ENCODE data around the gene CELSR2.

The CELSR2 gene

DNA sequence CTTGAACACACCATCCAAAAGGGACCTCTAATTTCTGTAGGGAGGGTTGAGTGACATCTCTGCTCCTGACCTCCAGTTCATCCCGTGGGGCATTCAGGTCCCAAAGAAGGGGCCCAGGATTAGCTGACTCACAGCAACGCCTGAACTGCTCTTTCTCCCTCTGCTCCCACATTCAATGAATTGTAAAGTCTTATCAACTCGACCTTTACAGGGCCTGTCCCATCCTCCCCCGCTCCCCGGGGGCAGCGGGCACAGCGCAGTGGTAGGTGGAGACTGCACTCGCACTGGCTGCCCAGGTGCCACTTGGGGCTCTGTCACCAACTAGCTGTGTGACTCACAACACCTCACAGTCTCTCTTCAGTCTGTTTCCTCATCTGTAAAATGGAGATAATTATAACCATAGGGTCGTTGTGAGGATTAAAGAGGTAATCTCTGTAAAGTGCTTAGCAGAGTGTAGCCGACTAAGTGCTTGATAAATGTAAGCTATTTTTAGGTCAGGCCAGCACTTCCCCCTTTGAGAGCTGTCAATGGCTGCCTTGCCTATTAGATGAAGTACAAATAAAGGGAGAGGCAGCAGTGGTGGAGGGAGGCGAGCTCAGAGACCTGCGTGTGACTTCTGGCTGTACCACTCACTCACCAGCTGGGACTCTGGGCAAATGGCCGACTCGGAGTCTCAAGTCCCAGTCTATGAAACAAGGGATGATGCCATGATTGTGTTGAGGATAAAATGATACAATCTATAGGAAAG is 58.1 kb downstream of the CELSR2 start:
- DNase-seq = peak; percentile 45

DNA sequence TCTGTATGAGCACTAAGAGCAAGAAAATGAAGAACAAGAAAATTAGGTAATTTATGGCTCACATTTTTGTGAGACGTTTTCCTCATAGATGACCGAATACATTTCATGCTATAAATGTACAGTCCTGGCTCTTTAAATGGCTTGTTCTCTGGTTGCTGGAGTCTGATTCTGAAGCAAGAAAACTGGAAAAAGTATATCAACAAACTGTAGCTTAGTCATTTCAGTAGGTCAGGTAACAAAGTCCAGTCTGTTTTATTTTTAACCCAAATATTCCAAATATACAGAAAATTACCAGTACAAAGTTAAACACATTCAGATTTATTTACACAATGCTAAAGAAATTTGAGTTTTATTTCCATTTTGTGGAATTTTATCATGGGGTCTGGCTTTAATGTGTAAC is 60.0 kb downstream of the CELSR2 start:
- no peak for DNase-seq

DNA sequence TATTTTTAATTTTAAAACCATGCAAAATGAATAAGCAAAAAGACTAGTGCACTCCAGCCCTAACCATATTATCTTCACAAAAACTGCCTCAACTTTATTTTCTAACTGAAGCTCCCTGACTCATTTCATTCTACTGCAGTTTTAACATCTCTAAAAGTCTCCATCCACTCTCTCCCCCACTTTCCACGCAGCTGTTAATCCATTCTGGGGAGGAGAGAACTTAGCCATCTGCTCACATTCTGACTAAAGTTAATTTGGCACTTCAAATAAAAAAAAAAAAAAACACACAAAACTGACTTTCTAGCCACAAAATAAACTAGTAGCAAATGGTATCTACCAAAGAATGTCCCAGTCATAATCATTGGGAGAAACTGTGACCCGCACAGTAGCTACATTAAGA is 62.9 kb downstream of the CELSR2 start:
- no peak for DNase-seq

DNA sequence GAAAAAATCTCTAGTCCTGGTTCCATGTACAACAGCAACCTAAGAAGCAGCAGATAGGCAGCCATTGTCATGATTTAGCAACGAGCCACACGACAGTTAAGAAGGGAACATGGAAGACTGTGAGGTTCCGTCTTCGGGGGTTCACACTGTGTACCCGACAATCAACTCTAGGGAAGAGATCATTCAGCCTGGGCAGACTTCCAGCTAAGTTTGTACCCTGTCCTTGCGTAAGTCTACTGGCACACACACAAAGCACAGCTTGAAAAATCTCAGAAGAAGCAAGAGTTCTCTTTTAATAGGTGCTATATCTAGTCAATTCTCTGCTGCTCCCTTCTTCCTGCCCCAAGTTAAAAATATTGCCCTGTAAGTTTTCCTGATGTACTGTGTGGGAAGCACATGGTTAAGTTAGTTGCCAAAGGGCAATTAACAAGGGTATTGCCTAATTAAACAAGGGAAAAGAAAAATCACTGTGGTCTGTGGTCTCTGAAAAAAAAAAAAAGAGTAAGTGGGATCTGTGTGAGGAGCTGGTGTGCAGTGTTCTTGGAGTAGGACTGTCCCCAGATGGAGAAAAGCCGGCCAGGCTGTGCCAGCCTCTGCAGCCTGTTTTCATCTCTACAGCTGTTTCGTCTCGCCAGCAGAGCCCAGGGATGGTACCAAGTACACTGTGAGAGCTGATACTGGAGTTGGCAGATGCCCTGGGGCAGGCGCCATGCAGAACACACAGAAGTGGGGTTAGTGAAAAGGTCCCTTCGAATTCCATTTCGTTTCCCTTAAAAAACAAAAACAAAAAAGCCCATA is 63.8 kb downstream of the CELSR2 start:
- no peak for DNase-seq

DNA sequence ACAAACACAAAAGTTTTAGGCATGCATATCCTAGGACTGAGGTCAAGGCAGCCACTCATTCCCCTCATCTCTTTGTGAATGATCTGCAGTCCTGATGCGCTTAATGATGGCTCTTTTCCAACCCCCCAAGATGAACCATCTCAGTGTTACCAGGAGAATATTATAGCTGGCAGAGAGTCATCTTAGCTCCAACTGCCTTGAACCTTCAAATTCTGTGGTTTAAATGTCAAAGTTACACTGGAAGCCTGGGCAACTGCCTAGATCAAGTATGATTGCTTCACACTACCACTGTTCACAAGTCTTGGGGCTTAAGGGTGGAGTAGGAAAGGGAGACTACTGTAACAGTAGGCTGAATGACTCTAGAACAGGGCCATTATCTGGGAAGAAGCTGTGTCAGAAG is 65.5 kb downstream of the CELSR2 start:
- DNase-seq = no peak

DNA sequence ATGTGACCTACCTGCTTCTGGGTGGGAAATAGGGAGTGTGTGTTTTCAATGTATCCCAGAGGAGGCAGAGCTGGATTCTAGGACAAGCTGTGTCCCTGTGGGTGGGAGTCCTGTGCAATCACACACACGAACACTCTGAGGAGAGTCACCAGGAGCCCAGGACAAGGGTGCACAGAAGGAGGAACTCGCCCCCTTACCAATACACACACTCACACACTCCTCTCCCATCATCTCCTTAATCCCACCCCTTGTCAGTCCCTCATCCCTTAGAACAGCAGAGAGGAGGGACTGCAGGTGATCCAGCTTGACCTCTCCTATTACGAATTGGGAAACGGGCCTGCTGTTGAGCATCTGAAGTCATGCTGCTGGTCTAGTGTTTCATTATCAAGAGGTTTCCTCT is 65.9 kb downstream of the CELSR2 start:
- no peak for DNase-seq

DNA sequence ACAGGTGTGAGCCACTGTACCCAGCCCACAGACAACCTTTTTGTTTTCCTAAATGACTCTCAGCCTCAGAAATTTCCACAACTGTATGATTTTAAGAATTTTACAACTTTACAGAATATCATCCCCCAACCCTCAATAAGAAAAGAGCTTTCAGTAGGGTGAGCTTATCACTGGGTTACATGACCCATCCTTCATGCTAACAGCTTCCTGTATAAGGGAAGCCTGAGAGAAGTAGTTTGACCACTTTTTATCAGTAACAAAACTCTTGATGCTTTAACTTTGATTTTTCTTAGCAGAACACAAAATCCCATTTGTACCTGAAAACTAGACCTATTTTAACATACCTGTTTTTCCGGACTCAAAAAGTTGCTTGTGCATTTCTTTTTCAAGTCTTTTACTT is 67.2 kb downstream of the CELSR2 start:
- no peak for DNase-seq

DNA sequence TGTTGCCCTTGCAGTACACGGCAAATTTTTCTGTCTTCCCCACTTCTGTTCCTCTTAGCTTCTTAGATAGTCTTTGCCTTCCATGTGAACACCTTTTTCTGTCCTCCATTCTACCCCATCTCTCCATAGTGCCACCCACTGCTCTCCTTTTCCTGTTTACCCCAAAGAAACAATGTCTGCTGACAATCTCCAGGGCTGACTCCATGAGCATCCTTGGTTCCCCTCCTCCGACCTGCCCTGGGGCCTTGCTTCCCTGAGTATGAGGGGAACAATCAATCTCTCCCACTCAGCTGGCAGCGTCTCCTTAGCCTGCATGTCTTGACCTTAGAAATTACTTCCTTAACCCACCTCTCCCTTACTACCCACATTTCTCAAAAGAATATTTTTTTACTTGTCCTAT is 69.8 kb downstream of the CELSR2 start:
- no peak for DNase-seq

DNA sequence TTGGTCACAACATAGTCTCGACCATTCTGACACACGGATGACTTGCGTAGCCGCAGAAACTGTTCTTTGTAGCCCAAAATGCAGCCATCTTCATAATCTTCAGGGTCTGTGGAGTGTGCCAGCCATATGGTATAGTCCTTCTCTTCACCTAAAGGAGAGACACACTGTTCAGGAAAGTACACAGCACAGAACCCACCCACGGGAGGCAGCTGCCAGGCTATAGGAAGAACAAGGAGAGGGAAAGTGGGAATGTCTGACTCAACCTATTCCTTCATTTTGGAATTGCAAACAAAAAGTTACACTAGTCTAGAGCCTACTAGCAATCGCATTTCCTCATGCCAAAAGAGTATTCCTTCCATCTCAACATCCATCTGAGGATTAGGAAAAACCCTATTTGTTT is 73.6 kb downstream of the CELSR2 start:
- no peak for DNase-seq
